Measurements from ENCODE around the gene KCNQ1OT1.

The KCNQ1OT1 gene

GRCh38 chr11:2708757-2709281 lies 9.0 kb upstream of the KCNQ1OT1 start:
- TF ChIP-seq CTCF (conservative IDR thresholded peaks at IDR 0.05; ENCODE audit: low read depth), result no peak
- CTCF ChIA-PET, result interaction anchor here (0.6 kb wide), 1 partner anchor 308 kb away, joined by 3 read pairs; the partner anchor contains the start of gene TSSC4
- DNase-seq (ENCODE audit: low spot score), result no peak
- POLR2A ChIA-PET (ENCODE audit: low non-redundant PET), result no interaction called here
- H3K27ac ChIP-seq, result no peak overlapping the region

DNA sequence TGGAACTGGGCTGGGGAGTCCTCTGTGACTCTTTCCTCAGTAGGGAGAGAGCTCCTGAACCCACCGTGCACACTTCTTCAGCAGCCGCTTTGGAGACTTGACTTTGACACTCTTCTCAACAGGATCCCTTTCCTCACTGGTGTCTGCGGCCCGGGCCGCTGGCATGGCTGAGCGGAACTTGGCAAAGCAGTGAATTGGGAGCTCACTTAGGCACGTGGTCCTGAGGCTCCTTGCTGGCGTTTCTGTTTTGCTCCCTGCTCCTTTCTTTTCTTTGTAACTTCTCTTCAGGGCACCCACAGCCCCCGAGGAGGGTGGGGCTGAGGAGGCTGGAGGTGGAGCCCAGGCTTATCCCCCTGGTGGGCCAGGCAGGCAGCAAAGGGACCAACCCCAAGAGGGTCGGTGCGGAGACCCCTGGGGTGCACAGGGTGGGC lies 8.4 kb upstream of the KCNQ1OT1 start:
- ChIA-PET CTCF (interaction anchor here (0.6 to 0.7 kb wide), 2 partner anchors 25 to 307 kb away, joined by 3 read pairs; partner anchors contain the start of gene TSSC4), POLR2A (ENCODE audit: low non-redundant PET) (no interaction called here)

DNA sequence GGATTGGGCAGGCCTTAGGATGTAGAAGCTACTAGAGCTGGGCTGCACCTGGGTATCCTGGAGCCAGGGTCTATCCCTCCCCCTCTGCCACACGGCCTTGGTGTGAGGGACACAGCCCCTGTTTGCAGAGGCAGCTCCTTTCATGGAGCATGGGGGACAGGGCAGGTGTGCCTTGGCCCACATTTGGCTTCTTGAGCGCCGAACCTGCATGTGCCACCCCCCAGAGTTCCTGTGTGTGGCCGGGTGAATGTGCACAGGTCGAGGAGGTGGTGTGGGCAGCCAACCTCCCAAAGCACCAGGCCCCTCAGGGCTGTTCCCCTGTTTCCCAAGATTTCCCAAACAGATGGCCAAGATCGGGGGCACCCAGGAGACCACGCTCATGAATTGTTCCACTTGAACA lies 7.9 kb upstream of the KCNQ1OT1 start:
- ChIA-PET POLR2A (ENCODE audit: low non-redundant PET) (no interaction called here), CTCF (interaction anchor here (0.7 kb wide), 1 partner anchor 24 kb away, joined by 3 read pairs; no protein-coding TSS in a partner anchor)
- TF ChIP-seq CTCF (conservative IDR thresholded peaks at IDR 0.05; ENCODE audit: low read depth), result no peak
- DNase-seq (ENCODE audit: low spot score), result no peak
- H3K27ac ChIP-seq, result no peak overlapping the region

More for the DNA sequence above, 8.4 kb upstream of the KCNQ1OT1 start:
- H3K27ac ChIP-seq, result no peak overlapping the region
- no peak for DNase-seq (ENCODE audit: low spot score)
- TF ChIP-seq CTCF (conservative IDR thresholded peaks at IDR 0.05; ENCODE audit: low read depth), result no peak

DNA sequence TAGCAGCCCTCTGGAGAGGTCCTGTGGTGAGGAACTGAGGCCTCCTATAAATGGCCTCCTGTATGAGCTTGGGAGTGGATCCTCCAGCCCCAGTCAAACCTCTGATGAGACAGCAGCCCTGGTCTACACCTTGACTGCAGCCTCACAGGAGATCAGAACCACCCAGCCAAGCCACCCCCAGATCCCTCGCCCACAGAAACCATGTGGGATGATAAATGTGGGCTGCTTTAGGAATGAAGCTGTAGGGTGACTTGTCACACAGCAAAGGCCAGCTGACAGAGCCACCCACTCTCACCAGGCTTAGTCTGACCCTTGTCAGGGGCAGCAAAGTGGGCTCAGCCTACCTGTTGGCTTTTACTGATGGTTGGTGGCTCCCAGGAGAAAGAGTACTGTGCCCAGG lies 6.5 kb upstream of the KCNQ1OT1 start:
- POLR2A ChIA-PET (ENCODE audit: low non-redundant PET), result no interaction called here
- no peak for TF ChIP-seq CTCF (conservative IDR thresholded peaks at IDR 0.05; ENCODE audit: low read depth)
- DNase-seq (ENCODE audit: low spot score), result no peak
- CTCF ChIA-PET, result no interaction called here
- no peak overlapping the region for H3K27ac ChIP-seq

DNA sequence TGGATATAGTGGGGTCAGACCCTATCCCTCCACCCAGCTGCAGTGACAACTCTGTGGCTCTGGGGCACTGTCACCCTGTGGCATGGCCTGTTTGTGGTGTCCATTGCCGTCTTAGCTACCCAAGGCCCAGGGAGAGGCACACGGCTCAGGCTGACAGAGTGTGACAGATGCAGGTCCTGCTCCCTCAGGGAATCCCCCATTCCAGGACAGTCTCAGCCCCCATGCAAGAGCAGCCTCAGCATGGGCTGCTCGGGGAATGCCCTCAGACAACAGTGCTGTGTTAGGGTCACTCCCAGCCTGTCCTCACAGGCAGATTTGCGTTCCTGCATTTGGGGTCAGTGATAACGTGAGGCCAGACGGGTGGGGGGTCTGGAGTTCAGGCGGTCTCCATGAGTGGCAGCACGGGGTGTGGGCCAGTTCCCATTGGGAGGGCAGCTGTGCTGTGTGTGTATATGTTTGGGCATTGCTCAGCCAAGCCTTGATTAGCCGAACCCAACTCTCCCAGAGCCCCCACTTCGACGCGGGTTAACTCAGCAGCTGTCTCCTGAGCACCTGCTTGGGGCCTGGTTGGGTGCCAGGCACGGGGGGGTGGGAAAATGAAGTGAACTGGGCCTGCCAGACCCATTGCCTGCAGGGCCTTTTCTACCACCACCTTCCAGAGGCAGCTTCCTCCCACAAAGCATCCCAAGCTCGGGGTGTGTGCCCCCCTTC lies 5.3 kb upstream of the KCNQ1OT1 start:
- POLR2A ChIA-PET (ENCODE audit: low non-redundant PET), result no interaction called here
- H3K27ac ChIP-seq, result no peak overlapping the region
- TF ChIP-seq CTCF (conservative IDR thresholded peaks at IDR 0.05; ENCODE audit: low read depth), result no peak
- DNase-seq (ENCODE audit: low spot score), result no peak
- CTCF ChIA-PET, result interaction anchor here (0.6 kb wide), 1 partner anchor 162 kb away, joined by 3 read pairs; no protein-coding TSS in a partner anchor

DNA sequence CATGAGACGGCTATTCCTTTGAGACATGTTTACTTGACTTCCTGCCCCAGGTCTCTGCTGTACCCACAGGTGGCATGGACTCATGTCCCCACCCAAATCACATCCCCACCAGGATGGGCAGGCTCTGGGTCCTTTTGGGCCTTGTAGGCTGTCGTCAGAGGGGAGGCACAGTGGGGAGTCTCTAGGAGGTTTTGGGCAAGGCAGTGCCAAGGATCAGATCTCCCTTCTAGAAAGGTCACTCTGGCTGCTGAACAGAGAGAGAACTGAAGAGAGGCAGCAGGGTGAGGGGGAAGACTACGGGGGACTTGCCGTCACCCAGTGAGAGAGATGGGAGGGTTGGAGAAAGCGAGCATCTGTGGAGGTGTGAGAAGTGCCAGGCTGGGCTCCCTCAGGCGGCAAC lies 4.6 kb upstream of the KCNQ1OT1 start:
- ChIA-PET CTCF (interaction anchor here (0.6 kb wide), 1 partner anchor 163 kb away, joined by 3 read pairs; no protein-coding TSS in a partner anchor), POLR2A (ENCODE audit: low non-redundant PET) (no interaction called here)
- no peak for TF ChIP-seq CTCF (conservative IDR thresholded peaks at IDR 0.05; ENCODE audit: low read depth)
- DNase-seq (ENCODE audit: low spot score), result no peak
- H3K27ac ChIP-seq, result no peak overlapping the region
